ENCODE measurements around the gene MAP1LC3B2.

DNA sequence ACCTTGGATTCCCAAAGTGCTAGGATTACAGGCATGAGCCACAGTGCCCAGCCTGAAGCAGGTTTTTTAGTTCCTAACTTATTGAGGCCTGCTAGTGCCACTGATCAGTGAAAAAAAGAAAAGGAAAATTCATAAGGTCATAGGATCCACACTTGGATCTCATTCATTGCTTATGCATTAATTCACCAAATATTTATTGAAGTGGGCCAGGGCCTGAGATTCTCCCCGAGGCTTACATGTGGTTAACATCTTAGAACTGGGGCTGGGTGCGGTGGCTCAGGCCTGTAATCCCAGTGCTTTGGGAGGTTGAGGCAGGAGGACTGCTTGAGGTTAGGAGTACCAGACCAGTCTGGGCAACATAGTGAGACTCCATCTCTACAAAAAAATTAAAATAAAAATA, 29.5 kb upstream of the MAP1LC3B2 start:
- TF ChIP-seq, protein P1, sequence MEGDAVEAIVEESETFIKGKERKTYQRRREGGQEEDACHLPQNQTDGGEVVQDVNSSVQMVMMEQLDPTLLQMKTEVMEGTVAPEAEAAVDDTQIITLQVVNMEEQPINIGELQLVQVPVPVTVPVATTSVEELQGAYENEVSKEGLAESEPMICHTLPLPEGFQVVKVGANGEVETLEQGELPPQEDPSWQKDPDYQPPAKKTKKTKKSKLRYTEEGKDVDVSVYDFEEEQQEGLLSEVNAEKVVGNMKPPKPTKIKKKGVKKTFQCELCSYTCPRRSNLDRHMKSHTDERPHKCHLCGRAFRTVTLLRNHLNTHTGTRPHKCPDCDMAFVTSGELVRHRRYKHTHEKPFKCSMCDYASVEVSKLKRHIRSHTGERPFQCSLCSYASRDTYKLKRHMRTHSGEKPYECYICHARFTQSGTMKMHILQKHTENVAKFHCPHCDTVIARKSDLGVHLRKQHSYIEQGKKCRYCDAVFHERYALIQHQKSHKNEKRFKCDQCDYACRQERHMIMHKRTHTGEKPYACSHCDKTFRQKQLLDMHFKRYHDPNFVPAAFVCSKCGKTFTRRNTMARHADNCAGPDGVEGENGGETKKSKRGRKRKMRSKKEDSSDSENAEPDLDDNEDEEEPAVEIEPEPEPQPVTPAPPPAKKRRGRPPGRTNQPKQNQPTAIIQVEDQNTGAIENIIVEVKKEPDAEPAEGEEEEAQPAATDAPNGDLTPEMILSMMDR (IDR thresholded peaks at IDR 0.05; ENCODE audit: low read length) = no peak
- no peak for TF ChIP-seq EZH2 (IDR thresholded peaks at IDR 0.05; ENCODE audit: borderline replicate concordance, low read length)

Data from OCI-LY1 (cell line).